ENCODE results near the gene KLHL29. TPM values are rescaled to one million over a fixed set of nuclear protein-coding genes. Genes with fewer than 3 reads are reported as not detected.

The KLHL29 gene
- total RNA-seq, 1 experiment from 2014 or later = 2.6 TPM

GRCh38 chr2:23681356-23682140 lies 296.6 kb downstream of the KLHL29 start:
- H3K27me3 ChIP-seq (ENCODE audit: low read length) = no peaks in the 10 kb centered on the region
- TF ChIP-seq EZH2 (IDR thresholded peaks at IDR 0.05; ENCODE audit: low read length, unreplicated experiment) (no peak), EZH2phosphoT487 (IDR thresholded peaks at IDR 0.05; ENCODE audit: borderline replicate concordance, low read length) (no peak), CTCF (conservative IDR thresholded peaks at IDR 0.05; ENCODE audit: low read depth, low read length) (no peak)
- H3K27ac ChIP-seq (ENCODE audit: low read length) = no peak overlapping the region
- H3F3A ChIP-seq (ENCODE audit: low read length, unreplicated experiment) = no peaks in the 10 kb centered on the region
- intact Hi-C loops (cut with micrococcal nuclease) = no loop called here
- no peaks in the 10 kb centered on the region for H4K20me1 ChIP-seq (ENCODE audit: low read length)
- BruUV-seq (replicated peaks) = no TSS peak
- H3K4me3 ChIP-seq (ENCODE audit: low read length) = no peak overlapping the region
- H3K9me2 ChIP-seq (replicated peaks; ENCODE audit: low read length) = no peaks in the 10 kb centered on the region
- H3K9me3 ChIP-seq (ENCODE audit: low read length) = no peaks in the 10 kb centered on the region
- ATAC-seq (no peak), DNase-seq (no peak)
- ChIA-PET POLR2A (ENCODE audit: unreplicated experiment) (no interaction called here), CTCF (no interaction called here)
- no peak overlapping the region for H3K4me2 ChIP-seq (ENCODE audit: low read length)
- H3K9ac ChIP-seq (ENCODE audit: low read length) = no peak overlapping the region
- no peaks in the 10 kb centered on the region for H3K79me2 ChIP-seq (ENCODE audit: low read length)
- H3K4me1 ChIP-seq (ENCODE audit: insufficient read depth, low read length) = no peaks in the 10 kb centered on the region
- H3K36me3 ChIP-seq (ENCODE audit: low read depth, low read length) = no peaks in the 10 kb centered on the region
- no peak overlapping the region for H2AFZ ChIP-seq (ENCODE audit: low read length)

GRCh38 chr2:23682481-23682880 lies 297.5 kb downstream of the KLHL29 start:
- Histone ChIP-seq H3K27me3 (ENCODE audit: low read length) (no peaks in the 10 kb centered on the region), H3K4me1 (ENCODE audit: insufficient read depth, low read length) (no peaks in the 10 kb centered on the region), H3K9me2 (replicated peaks; ENCODE audit: low read length) (no peaks in the 10 kb centered on the region), H3K9me3 (ENCODE audit: low read length) (no peaks in the 10 kb centered on the region), H2AFZ (ENCODE audit: low read length) (no peak overlapping the region), H3K9ac (ENCODE audit: low read length) (no peak overlapping the region), H3K4me2 (ENCODE audit: low read length) (no peak overlapping the region), H3K79me2 (ENCODE audit: low read length) (no peaks in the 10 kb centered on the region), H3F3A (ENCODE audit: low read length, unreplicated experiment) (no peaks in the 10 kb centered on the region), H3K4me3 (ENCODE audit: low read length) (no peak overlapping the region), H4K20me1 (ENCODE audit: low read length) (no peaks in the 10 kb centered on the region), H3K36me3 (ENCODE audit: low read depth, low read length) (no peaks in the 10 kb centered on the region), H3K27ac (ENCODE audit: low read length) (no peak overlapping the region)
- DNase-seq (no peak), ATAC-seq (no peak)
- intact Hi-C loops (cut with micrococcal nuclease) = no loop called here
- TF ChIP-seq EZH2phosphoT487 (IDR thresholded peaks at IDR 0.05; ENCODE audit: borderline replicate concordance, low read length) = no peak
- no peak for TF ChIP-seq EZH2 (IDR thresholded peaks at IDR 0.05; ENCODE audit: low read length, unreplicated experiment)
- TF ChIP-seq CTCF (conservative IDR thresholded peaks at IDR 0.05; ENCODE audit: low read depth, low read length) = no peak
- BruUV-seq (replicated peaks) = no TSS peak
- CTCF ChIA-PET = no interaction called here
- POLR2A ChIA-PET (ENCODE audit: unreplicated experiment) = no interaction called here

- BruUV-seq (replicated peaks) = no TSS peak
Measured at GRCh38 chr2:23683001-23683400, 298.0 kb downstream of the KLHL29 start.

More at GRCh38 chr2:23683001-23683400, 298.0 kb downstream of the KLHL29 start:
- TF ChIP-seq EZH2phosphoT487 (IDR thresholded peaks at IDR 0.05; ENCODE audit: borderline replicate concordance, low read length) = no peak
- no peak for TF ChIP-seq EZH2 (IDR thresholded peaks at IDR 0.05; ENCODE audit: low read length, unreplicated experiment)
- no peak for TF ChIP-seq CTCF (conservative IDR thresholded peaks at IDR 0.05; ENCODE audit: low read depth, low read length)
- Histone ChIP-seq H3K36me3 (ENCODE audit: low read depth, low read length) (no peaks in the 10 kb centered on the region), H3K4me3 (ENCODE audit: low read length) (no peak overlapping the region), H4K20me1 (ENCODE audit: low read length) (no peaks in the 10 kb centered on the region), H3K4me2 (ENCODE audit: low read length) (no peak overlapping the region), H3K27me3 (ENCODE audit: low read length) (no peaks in the 10 kb centered on the region), H3K27ac (ENCODE audit: low read length) (no peak overlapping the region), H3K9ac (ENCODE audit: low read length) (no peak overlapping the region), H2AFZ (ENCODE audit: low read length) (no peak overlapping the region), H3K9me3 (ENCODE audit: low read length) (no peaks in the 10 kb centered on the region), H3K9me2 (replicated peaks; ENCODE audit: low read length) (no peaks in the 10 kb centered on the region), H3F3A (ENCODE audit: low read length, unreplicated experiment) (no peaks in the 10 kb centered on the region), H3K4me1 (ENCODE audit: insufficient read depth, low read length) (no peaks in the 10 kb centered on the region), H3K79me2 (ENCODE audit: low read length) (no peaks in the 10 kb centered on the region)
- no peak for DNase-seq
- CTCF ChIA-PET = no interaction called here
- intact Hi-C loops (cut with micrococcal nuclease) = no loop called here
- ATAC-seq = no peak
- POLR2A ChIA-PET (ENCODE audit: unreplicated experiment) = no interaction called here
